Fibroblast of skin of right biceps (primary cell): ENCODE results near the gene SMIM7.
"Not testable (repeated sequence)": the region's sequence is repeated elsewhere in the genome, so short reads cannot be mapped to it uniquely, and the experiment has no call there.

Source experiments
- DNase-seq: peaks from one replicate; pipeline ENCODE4 v3.0.0-alpha.2; 2013

Gene SMIM7

DNA sequence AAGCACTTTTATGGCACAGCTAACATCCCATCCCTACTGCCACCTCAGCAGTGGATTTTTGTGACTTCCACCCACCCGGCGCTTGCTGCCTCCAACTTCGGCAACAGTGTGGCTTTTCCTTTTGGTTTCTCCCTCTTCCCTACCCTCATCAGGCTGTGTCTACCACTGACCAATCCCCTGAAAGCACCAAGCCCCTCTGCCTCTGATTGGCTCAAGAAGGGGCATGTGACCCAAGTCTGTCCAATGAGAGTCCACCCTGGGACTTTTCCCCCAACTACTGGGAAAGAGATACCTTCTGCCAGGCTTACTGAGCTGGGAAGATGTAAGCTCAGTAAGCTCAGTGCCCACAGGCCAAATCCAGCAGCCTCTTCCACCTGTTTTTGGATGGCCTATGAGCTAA lies 5.8 kb downstream of the SMIM7 start:
- peak; percentile 20 for DNase-seq

DNA sequence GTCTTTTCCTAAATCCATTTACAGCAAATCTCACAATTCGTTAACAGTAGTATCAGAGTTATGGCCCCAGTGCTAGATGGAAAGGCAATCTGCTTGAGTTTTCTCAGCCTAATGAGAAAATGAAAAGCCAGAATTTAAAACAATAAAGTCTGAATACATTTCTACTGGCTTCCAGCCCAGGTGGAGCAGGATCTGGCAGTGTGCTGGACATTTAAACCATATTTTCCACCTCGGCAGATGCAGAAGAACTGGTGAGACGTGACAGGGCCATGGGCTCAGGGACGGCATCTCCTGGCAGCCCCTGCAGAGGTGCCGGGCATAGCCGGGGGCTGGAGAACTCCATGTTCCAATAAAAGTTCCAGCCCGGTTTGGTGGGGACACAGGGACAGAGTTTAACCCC lies 7.1 kb downstream of the SMIM7 start:
- no peak for DNase-seq

- DNase-seq, result not testable (repeated sequence)
These were observed 8.3 kb downstream of the SMIM7 start for GRCh38 chr19:16651421-16652188.

- DNase-seq, result no peak
These were observed 9.1 kb downstream of the SMIM7 start for GRCh38 chr19:16650821-16651220.

- DNase-seq, result no peak
These were observed 10.2 kb downstream of the SMIM7 start for GRCh38 chr19:16649734-16650133.

- DNase-seq, result no peak
These were observed 14.8 kb downstream of the SMIM7 start for GRCh38 chr19:16645140-16645539.

DNA sequence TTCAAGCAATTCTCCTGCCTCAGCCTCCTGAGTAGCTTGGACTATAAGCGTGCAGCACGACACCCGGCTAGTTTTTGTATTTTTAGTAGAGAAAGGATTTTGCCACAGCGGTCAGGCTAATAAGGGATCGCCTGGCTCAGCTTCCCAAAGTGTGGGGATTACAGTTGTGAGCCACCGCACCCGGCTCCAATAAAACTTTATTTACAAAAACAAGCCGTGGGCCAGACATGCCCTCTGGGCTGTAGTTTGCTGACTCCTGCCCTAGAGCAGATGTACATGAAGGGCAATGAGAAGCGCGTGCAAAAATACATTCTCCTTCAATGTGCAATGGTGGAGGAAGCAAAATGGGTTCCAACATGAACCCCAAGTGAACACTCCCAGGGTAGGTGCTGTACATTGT lies 18.2 kb downstream of the SMIM7 start:
- no peak for DNase-seq

- no peak for DNase-seq
These were observed 19.0 kb downstream of the SMIM7 start for GRCh38 chr19:16640951-16641350.

GRCh38 chr19:16638666-16639065 lies 21.3 kb downstream of the SMIM7 start:
- DNase-seq, result no peak

DNA sequence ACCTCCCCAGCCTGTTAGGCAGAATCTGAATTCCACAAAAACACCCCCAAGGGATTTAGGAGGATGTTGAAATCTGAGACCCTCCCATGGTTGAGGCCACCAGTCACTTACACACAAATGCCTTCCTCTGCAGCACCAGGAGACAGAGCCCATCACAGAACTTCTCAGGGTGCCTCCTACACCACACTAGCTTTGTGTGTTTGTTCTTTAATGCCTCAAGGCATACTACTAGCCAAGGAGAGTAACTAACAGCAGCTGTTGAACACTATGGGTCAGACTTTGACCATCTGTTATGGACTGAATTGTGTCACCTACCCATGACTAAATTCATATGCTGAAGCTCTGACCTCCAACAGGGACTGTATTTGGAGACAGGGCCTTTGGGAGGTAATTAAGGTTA lies 22.4 kb downstream of the SMIM7 start:
- no peak for DNase-seq

DNA sequence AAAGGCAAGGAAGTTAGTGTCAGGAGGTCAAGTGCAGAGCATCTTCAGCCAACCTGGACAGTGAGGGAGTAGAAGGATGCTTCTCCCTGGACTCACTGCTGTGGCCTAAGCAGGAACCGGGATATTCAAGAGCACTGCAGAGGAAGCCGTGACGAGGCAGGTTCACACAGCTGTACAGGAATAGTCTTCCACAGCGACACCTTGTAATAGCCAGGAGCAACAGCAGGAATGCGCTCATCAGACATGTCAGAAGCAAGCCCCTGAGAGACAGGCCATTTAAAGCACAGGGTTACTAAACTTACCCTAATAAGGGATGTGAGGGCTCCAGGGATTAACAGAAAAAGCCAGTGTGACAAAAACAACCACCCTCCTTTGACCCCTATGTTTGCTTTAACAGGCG lies 28.5 kb downstream of the SMIM7 start:
- DNase-seq, result no peak

DNA sequence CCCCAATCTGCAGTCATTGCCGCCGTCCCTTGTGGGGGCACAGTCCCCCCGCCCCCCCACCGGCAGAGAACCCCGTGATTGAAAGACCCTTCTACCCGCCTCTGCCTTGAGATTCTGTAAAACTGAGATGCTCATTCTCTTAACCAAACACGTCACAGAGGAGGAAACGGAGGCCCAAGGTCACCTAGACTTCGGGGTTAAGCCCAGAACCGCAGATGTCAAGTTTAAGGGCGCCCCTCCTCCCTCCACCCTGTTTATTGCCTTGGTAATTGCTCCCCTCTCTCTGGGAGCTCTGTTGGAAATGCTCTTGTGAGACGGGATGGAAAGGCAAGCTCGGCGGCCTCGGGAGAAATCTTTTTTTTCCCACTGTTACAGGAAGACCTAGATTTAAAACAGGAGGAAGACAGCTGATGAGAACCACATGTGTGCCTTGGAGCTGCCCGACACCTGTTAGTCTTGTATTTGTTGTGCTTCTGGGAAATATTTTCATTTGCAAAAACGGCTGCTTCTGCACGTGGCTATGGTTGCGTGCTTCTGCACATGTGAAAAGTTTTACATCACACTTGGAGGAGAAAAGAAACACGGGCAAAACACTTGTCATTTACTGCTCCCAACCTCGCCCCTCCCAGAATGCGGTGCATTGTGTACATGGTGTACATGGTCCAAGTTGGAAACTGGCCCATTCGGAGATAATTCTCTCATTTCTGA lies 30.8 kb downstream of the SMIM7 start:
- DNase-seq, result peak; percentile 44

- DNase-seq, result peak; percentile 93
These were observed 31.6 kb downstream of the SMIM7 start, which contains the start of gene MED26 for GRCh38 chr19:16628183-16628983. Gene MED26, minus strand, starts transcription at chr19:16628204. Its CDS starts 261 bp downstream, at chr19:16627943.

- DNase-seq, result no peak
These were observed 32.1 kb downstream of the SMIM7 start for GRCh38 chr19:16627928-16628182.

GRCh38 chr19:16627193-16627927 lies 32.6 kb downstream of the SMIM7 start:
- no peak for DNase-seq

DNA sequence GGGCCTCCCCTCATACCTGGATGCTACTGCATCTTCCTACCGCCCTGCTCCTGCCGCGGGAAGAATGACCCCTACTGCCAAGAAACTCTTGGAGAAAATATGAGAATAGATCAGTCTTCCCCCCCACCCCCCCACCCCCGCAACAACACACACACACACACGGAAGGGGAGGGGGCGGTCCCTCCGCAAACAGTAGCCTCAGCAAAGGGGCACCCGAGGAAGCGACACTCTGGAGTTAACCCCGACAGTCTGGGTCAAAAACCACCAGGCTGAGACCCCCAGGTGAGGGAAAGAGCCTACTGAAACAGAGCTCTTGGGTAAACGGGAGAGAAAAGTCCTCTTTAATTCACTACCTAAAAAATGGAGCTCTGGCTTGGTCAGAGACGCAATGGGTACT lies 33.1 kb downstream of the SMIM7 start:
- DNase-seq, result no peak

DNA sequence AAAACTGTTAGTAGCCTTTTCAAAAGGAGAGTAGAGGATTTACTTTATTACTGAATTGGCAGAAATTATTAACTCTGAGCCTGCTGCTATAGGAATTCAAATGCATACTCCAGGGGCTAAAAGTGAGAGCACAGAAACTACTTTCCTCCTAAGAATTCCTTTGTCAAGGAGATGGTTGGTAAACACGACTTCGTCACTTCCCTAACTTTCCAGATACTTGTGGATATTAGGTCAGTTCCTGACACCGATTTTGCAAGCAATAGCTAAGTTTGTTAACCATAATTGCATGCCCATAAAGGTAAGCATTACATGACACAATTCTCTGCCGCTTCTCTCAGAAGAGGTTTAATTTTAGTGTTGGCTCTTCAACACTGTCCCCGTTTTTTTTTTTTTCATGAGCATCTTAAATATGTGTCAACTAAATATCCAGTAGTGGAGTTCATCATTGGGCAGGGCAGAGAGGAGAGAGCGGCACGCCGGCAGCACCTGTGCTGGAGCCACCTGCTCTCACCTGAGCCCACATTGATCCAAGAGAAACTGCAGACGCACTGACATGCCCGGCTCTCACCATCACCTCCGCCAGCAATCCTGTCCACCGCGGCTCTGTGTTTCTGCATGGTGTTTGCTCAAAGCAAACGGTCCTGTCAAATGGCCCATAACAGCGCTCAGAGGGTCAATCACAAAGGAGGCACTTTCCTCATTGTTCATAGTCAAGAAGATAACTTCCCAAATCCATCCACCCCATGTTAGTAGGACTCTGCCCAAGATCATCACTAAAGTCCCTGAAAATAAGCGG lies 34.6 kb downstream of the SMIM7 start:
- no peak for DNase-seq

DNA sequence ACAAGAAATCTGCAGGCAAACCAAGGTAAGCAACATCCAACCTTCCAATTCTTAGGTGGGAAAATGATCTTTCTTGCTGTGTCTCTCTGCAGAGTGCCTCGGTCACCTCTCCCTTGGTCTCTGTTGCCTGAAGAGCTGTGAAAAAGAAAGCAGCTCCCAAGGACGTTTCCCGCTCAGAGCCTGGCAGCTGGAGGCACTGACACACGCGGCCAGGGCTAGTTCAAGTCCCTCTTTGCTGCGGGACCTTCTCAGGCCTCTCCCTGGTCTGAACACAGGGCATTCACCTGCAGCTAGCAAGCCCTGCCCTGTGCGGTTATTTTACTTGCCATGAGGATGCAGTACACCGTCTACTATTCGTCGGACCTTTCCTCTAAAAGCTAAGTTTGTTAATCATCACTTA lies 35.7 kb downstream of the SMIM7 start:
- DNase-seq, result no peak

GRCh38 chr19:16623576-16623975 lies 36.4 kb downstream of the SMIM7 start:
- DNase-seq, result no peak

- DNase-seq, result no peak
These were observed 36.9 kb downstream of the SMIM7 start for GRCh38 chr19:16623066-16623465.

DNA sequence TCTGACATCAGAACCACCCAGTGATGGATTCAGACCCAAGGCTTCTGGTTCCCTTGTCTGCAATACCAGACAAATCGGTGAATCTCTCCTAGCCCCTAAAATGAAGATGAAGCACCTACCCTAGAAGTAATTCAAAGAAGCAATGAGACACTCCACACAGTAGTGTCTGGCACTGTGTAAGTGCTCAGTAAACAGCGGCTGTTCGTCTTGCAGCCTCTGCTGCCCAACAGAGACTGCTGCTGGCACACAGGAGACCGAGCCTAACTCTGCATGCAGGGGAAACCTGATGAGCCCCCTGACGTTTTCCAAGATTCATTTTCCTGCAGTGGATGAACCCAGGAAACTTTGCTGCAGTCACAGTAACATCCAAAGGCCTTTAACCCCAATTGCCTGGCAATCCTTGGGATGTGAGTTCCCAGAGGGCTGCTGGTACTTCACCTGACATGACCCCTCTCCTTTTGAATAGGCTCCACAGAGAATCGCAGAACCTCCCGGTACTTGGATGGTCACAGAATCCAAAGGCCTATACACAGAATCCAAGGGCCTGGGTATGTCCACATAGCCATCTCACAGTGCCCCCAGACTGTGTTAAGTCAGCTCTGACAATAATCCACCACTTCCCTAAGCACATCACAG lies 38.7 kb downstream of the SMIM7 start:
- no peak for DNase-seq

DNA sequence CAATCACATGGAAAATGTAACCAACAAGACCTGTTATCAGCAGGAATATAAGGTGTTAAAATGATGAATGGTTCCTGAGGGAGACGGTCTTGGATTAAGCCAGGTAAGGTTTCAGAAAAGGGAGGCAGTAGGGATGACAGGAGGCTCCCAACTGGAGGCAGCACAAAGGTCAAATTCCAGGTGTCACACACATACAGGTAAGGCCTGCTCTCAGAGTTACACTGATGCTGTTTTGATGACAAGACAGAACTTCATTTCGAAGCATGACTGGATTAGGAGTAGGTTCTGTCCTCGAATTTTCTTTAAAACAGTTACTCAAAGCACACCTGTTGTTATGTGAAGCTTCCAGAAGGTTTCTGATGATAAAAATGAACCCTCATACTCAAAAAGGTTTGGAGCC lies 39.4 kb downstream of the SMIM7 start:
- no peak for DNase-seq
